Gastrocnemius medialis (tissue), 4 donors: Measurements from ENCODE around the gene LGALS3BP.

ENCODE experiments used
- CTCF ChIP-seq, 5 experiments: fragments of 450-650 bp in 3 of 5; fragments of 200-600 bp in 2 of 5; sonication (generic) in 2 of 5; IDR thresholded peaks in 4 of 5; conservative IDR thresholded peaks in 1 of 5; 1 replicate in 4 of 5; 2 replicates in 1 of 5; pipeline ENCODE4 v1.5.1; 2016 to 2019; ENCODE audit warnings: antibody characterized with exemption in 5 of 5, mild to moderate bottlenecking in 3 of 5, moderate library complexity in 3 of 5
- POLR2A ChIP-seq, 2 donors: fragments of 450-650 bp; IDR thresholded peaks; one replicate each; pipeline ENCODE4 v1.6.1; 2017; ENCODE audit warnings: antibody characterized with exemption in 2 of 2, mild to moderate bottlenecking in 2 of 2, moderate library complexity in 2 of 2

GRCh38 chr17:78995022-78995760, 15.5 kb upstream of the LGALS3BP start:
- no peak for TF ChIP-seq CTCF (IDR thresholded peaks at IDR 0.05 in 4 of 5, conservative IDR thresholded peaks at IDR 0.05 in 1 of 5)
- no peak for TF ChIP-seq POLR2A (IDR thresholded peaks at IDR 0.05)
